Activated gamma-delta T cell (primary cell): ENCODE measurements around the gene ALCAM.
"Not testable (repeated sequence)": the region's sequence is repeated elsewhere in the genome, so short reads cannot be mapped to it uniquely, and the experiment has no call there.

Experiments used
- DNase-seq: peaks from one replicate; lab custom pipeline; 2025; lab: John Stamatoyannopoulos, UW

The ALCAM gene

GRCh38 chr3:105593315-105593714 lies 226.6 kb downstream of the ALCAM start:
- no peak for DNase-seq

GRCh38 chr3:105594219-105594618 lies 227.5 kb downstream of the ALCAM start:
- DNase-seq, result no peak

GRCh38 chr3:105598042-105598796 lies 231.5 kb downstream of the ALCAM start:
- no peak for DNase-seq

- no peak for DNase-seq
Measured at GRCh38 chr3:105599350-105599749, 232.6 kb downstream of the ALCAM start.

GRCh38 chr3:105601756-105602155 lies 235.0 kb downstream of the ALCAM start:
- not testable (repeated sequence) for DNase-seq

GRCh38 chr3:105602286-105602685 lies 235.6 kb downstream of the ALCAM start:
- not testable (repeated sequence) for DNase-seq

- DNase-seq, result not testable (repeated sequence)
Measured at GRCh38 chr3:105603516-105603915, 236.8 kb downstream of the ALCAM start.

GRCh38 chr3:105606016-105606415 lies 239.3 kb downstream of the ALCAM start:
- no peak for DNase-seq

- DNase-seq, result no peak
Measured at GRCh38 chr3:105608623-105609022, 241.9 kb downstream of the ALCAM start.

GRCh38 chr3:105610473-105610872 lies 243.8 kb downstream of the ALCAM start:
- no peak for DNase-seq

GRCh38 chr3:105611304-105612192 lies 244.8 kb downstream of the ALCAM start:
- DNase-seq, result no peak

GRCh38 chr3:105613120-105613519 lies 246.4 kb downstream of the ALCAM start:
- no peak for DNase-seq

GRCh38 chr3:105614288-105615030 lies 247.8 kb downstream of the ALCAM start:
- DNase-seq, result no peak

- DNase-seq, result no peak
Measured at GRCh38 chr3:105615814-105616213, 249.1 kb downstream of the ALCAM start.

- DNase-seq, result no peak
Measured at GRCh38 chr3:105616374-105617121, 249.8 kb downstream of the ALCAM start.

GRCh38 chr3:105618556-105618955 lies 251.8 kb downstream of the ALCAM start:
- DNase-seq, result no peak

- no peak for DNase-seq
Measured at GRCh38 chr3:105619651-105620050, 252.9 kb downstream of the ALCAM start.

GRCh38 chr3:105620236-105620635 lies 253.5 kb downstream of the ALCAM start:
- DNase-seq, result no peak

- no peak for DNase-seq
Measured at GRCh38 chr3:105622169-105622568, 255.5 kb downstream of the ALCAM start.
